NCI-H1417 treated with DMSO at 0.1 percent for 48 hours (cell line): Measurements from ENCODE around the gene ADGRV1.
"Not testable (repeated sequence)": the region's sequence is repeated elsewhere in the genome, so short reads cannot be mapped to it uniquely, and the experiment has no call there.

Experiments
- DNase-seq: peaks from one replicate; lab custom pipeline; 2025; lab: John Stamatoyannopoulos, UW

The ADGRV1 gene

GRCh38 chr5:90645024-90645610 lies 86.5 kb downstream of the ADGRV1 start:
- DNase-seq = no peak

- no peak for DNase-seq
Observed at GRCh38 chr5:90650767-90651166, 92.2 kb downstream of the ADGRV1 start.

GRCh38 chr5:90654215-90654614 lies 95.6 kb downstream of the ADGRV1 start:
- no peak for DNase-seq

- DNase-seq = no peak
Observed at GRCh38 chr5:90655423-90655822, 96.8 kb downstream of the ADGRV1 start.

GRCh38 chr5:90657030-90657429 lies 98.4 kb downstream of the ADGRV1 start:
- DNase-seq = no peak

- no peak for DNase-seq
Observed at GRCh38 chr5:90657788-90658187, 99.2 kb downstream of the ADGRV1 start.

GRCh38 chr5:90658620-90659019 lies 100.0 kb downstream of the ADGRV1 start:
- no peak for DNase-seq

- not testable (repeated sequence) for DNase-seq
Observed at GRCh38 chr5:90668079-90668565, 109.5 kb downstream of the ADGRV1 start.

GRCh38 chr5:90675222-90675621 lies 116.6 kb downstream of the ADGRV1 start:
- no peak for DNase-seq

GRCh38 chr5:90680921-90681563 lies 122.4 kb downstream of the ADGRV1 start:
- DNase-seq = no peak

GRCh38 chr5:90682278-90682677 lies 123.7 kb downstream of the ADGRV1 start:
- no peak for DNase-seq

- no peak for DNase-seq
Observed at GRCh38 chr5:90685425-90686022, 126.9 kb downstream of the ADGRV1 start.

- not testable (repeated sequence) for DNase-seq
Observed at GRCh38 chr5:90686363-90686762, 127.8 kb downstream of the ADGRV1 start.

GRCh38 chr5:90687458-90687857 lies 128.9 kb downstream of the ADGRV1 start:
- not testable (repeated sequence) for DNase-seq

GRCh38 chr5:90689064-90689463 lies 130.5 kb downstream of the ADGRV1 start:
- no peak for DNase-seq

GRCh38 chr5:90690307-90690706 lies 131.7 kb downstream of the ADGRV1 start:
- DNase-seq = no peak

- DNase-seq = no peak
Observed at GRCh38 chr5:90691533-90691932, 132.9 kb downstream of the ADGRV1 start.

GRCh38 chr5:90696153-90696552 lies 137.6 kb downstream of the ADGRV1 start:
- no peak for DNase-seq

- DNase-seq = no peak
Observed at GRCh38 chr5:90700299-90700698, 141.7 kb downstream of the ADGRV1 start.

GRCh38 chr5:90703932-90704331 lies 145.3 kb downstream of the ADGRV1 start:
- DNase-seq = no peak

GRCh38 chr5:90707698-90708097 lies 149.1 kb downstream of the ADGRV1 start:
- no peak for DNase-seq

GRCh38 chr5:90709323-90710155 lies 150.9 kb downstream of the ADGRV1 start:
- no peak for DNase-seq

GRCh38 chr5:90718387-90718786 lies 159.8 kb downstream of the ADGRV1 start:
- no peak for DNase-seq
